Effector CD8-positive, alpha-beta T cell (primary cell): Measurements from ENCODE around the gene ATP6V0A1.
"Not testable (repeated sequence)": the region's sequence is repeated elsewhere in the genome, so short reads cannot be mapped to it uniquely, and the experiment has no call there.

Experiments
- DNase-seq: peaks from one replicate; lab custom pipeline; 2025; lab: John Stamatoyannopoulos, UW
- total RNA-seq, 4 experiments: gene quantifications; one replicate each; lab custom pipeline; 2026; lab: John Stamatoyannopoulos, UW

The ATP6V0A1 gene
- total RNA-seq, result 3.1 to 9.2 (median 5.4) reads per million in 4 experiments

DNA sequence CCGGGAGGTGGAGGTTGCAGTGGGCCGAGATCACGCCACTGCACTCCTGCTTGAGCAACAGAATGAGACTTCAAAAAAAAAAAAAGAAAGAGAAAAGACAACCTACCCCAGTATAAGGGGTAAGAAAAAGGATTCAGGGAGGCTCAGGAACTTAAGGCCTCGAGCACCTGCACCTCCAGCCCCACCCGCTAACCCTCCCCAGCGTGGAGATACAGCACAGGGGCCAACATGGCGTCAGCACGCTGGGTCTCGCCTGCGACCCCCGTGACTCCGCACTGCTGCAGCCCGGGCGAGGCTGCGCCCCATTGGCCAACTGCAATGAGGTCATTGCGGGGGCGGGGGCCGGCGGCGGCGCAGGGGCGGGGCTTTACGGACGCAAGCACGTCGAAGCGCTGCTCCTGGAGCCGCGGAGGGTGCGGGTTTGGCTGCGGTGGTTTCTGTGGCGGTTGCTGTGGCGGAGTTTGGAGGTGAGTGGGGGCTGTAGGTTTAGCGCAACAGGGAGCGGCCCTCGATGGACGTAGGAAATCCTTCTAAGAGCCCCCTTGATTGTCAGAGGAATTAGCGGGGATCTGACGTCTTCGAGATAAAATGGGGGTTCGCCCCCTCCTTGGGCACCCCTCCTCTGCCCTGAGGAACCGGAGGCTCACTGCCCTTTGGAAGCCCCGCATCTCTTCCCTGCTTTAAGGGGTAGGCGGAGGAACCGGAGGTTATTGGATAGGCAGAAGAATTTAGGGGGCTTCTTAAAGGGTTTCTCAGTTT is at the start of gene ATP6V0A1:
Gene ATP6V0A1 (plus strand): TSS at position 382 of the 759 bp plus-strand sequence. CDS start 2,017 bp downstream, outside the sequence.
- peak; percentile 81 for DNase-seq

DNA sequence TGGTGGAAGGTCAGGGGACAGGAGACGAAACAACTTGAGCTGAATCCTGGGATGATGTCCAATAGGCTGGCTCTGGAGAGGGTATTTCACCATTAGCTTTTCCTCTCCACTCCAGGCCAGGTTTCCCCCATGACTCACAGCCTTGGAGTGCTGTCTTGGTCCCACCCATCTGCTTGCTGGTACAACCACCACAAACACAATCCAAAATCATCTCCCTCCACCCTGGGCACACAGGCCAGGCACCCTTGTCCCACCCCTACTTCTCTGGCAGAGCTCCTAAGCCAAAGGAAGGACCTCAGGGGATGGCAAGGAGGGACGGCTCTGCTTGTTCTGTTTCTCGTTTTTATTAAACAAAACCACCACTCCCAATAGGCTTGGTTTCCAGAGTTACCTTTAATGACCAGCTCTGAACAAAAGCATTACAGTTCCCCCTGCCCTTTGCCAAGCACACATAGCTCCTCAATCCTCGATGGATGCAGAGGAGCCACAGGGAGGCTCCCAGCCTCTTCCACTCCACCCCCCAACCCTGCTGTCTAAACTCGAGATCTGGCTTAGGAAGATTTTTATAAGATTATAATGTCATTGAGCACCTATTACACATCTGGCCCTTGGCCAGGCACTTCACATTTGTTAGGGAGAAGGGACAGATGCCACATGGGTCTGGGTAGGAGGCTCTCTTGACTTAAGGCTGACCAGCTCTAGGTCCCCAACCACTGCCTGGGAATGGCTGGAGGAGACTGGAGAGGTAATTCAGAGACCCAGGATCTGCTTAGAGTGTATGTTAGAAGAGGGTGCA is 49.0 kb upstream of the ATP6V0A1 start:
- DNase-seq, result no peak

DNA sequence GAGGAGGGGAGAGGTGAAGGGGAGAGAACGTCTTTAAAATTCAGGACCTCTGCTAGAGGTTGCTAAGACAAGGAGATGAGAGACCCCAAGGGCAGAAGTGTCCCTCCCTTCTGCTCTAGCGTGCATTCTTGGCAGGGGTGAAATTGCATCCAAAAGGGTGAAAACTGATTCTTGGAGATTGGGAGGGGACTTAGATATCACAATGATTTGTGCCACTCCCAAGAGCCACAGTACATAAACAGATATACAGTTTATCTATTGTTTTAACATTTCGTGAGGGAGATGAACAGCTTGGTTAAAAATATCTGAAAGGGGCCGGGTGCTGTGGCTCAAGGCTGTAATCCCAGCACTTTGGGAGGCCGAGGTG is 48.4 kb upstream of the ATP6V0A1 start:
- DNase-seq, result no peak

DNA sequence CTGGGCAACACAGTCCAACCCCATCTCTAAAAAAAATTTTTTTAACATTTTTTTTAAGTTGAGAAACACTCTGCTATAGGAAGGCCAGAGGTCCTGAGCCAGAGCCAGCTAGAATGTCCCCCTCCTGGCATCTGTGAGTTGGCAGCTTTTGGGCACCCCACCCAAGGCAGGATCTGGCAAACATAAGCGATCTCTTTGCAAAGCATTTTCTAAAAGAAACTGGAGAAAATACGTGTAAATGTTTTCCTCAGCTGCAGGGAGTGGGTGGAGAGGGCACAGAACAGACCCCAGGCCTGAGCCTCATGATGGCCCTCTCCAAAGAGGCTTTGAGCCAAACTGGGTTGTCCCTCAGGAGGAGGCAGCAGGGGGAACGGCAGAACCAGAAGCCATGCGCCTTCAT is 47.3 kb upstream of the ATP6V0A1 start:
- DNase-seq, result no peak

DNA sequence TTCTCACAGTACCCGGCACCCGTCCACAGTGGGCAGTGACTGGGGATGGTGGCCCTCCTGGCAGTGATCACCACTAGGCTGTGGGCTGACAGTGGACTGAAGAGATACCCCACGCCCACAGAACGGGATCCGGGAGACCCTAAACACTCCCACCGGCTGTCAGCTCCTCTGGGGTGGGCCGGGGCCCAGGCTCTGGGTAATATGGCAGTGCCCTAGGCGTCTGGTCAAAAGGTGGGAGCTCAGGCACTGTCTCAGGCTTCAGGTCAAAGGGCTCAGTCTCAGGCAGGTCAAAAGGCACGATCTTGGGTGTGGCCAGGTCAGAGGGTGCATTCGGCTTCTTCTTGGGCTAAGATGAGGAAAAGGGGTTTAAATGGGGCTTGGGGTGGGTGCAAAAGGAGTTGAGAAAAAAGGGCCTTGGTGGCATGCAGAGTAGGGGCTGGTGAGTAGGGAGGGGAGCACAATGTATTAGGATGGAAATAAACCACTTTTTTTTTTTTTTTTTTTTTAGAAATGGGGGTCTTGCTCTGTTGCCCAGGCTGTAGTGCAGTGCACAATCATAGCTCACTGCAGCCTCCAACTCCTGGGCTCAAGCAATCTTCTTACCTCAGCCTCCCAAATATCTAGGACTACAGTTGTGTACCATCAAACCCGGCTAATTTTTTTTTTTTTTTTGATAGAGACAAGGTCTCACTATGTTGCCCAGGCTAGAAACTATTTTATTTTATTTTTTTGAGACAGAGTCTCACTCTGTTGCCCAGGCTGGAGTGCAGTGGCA is 46.6 kb upstream of the ATP6V0A1 start:
- no peak for DNase-seq

DNA sequence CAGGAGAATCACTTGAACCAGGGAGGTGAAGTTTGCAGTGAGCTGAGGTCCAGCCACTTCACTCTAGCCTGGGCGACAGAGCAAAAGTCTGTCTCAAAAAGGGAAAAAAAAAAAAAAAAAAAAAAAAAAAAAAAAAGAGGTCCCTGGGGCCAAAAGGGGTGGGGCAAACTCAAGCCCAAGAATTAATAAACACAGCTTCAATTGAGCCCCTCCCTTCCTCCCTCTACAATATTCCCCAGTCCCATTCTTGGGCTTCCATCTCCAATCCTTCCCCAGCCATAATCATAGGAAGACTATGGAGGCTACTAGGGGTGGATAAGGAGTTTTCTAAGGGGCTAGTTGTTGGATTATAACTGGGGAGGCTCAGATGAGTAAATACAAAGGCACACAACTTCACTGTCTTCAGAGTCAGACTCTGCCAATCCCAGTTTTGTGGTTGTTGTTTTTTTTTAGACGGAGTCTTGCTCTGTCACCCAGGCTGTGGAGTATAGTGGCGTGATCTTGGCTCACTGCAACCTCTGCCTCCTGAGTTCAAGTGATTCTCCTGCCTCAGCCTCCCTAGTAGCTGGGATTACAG is 45.1 kb upstream of the ATP6V0A1 start:
- no peak for DNase-seq

DNA sequence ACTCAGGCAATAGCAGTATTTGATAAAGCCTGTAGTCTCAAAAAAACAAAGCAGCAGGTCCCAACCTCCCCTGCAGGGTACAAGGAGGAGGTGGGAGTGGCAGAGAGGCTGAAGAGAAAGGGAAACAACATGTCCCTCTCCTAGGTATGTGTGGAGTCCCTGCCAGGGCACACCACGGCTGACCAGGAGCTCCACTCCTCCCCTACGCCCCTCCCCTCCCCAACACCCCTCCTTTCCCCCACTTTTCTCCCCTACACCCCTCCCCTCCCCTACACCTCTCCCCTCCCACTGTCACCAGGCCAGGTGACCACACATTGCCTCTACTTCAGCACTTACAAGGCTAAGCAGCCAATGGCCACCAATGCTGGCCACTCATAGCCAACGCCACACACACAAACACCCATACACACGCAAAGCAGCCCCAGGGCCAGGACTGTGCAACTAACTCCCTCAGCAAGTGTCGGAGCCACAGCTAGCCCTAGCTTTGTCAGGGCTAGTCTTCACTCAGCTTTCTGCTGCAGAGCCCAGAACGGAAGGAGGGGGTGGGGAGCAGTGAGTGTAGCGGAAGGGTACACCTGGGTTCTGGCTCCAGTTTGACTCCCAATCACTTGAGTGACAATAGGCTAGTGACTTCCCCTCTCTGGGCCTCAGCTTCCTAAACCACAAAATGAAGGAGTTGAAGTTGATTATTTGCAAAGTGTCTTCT is 43.8 kb upstream of the ATP6V0A1 start:
- no peak for DNase-seq

DNA sequence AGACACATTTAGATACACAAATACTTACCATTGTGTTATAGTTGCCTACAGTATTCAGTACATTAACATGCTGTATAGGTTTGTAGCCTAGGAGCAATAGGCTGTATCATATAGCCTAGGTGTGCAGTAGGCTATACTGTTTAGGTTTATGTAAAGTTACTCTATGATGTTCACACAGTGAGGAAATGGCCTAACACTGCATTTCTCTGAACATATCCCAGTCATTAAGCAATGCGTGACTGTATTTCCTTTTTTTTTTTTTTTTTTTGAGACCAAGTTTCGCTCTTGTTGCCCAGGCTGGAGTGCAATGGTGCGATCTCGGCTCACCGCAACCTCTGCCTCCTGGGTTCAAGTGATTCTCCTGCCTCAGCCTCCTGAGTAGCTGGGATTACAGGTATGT is 40.7 kb upstream of the ATP6V0A1 start:
- not testable (repeated sequence) for DNase-seq

DNA sequence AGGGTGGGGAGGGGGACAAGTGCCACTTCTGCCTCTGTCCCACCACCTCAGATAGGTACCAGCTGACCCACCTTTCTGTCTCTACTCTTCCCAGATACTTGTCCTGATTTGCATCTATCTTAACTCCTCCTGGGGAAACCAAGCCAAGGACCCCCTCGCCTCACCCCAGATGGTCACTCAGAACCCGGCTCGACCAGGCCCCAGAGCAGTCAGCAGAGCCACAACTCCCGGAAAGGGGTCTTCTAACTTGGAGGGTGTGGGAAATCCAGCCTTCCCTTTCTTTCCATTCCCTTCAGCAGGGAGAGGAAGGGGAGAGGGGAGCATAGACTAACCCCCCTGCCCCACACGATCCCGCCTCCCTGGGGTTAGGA is 37.6 kb upstream of the ATP6V0A1 start:
- DNase-seq, result no peak

DNA sequence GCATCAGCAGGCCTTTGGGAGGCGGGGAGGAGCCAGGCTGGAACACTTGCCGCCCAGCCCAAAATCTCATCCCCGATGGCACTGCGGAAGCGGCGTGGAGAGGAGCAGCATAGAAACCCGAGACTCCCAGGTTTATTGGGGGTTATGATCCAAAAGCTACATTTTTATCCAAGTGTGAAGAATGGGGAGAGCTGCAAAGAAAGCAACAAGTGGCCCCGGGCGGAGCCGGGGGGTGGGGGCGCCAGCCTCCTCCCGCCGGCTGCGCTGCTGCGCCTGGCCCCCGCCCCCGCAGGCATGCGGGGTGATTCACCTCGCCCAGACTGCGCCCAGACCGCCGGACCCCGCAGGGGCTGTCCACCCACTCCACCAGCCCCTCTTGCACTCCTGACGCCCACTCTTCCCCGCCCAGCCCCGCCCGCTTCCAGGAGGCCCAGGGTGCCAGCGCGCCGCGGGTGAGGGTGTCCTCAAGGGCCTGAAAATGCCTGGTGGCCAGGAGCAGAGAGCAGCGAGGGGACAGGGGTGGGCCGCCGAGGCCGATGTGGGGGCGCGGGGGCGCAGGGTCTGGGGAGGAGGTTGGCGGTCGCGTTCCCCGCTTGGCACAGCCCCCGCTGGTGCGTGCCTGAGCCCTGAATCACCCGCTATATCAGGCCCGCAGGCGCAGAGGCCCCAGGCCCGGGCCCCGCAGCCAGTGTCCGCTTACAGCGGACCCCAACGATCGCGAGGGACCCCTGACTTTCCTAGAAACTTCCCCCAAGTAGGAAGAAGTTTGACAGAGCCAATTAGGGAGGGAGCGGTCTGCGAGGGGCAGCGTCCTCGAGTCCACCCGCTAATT is 37.0 kb upstream of the ATP6V0A1 start:
- no peak for DNase-seq

DNA sequence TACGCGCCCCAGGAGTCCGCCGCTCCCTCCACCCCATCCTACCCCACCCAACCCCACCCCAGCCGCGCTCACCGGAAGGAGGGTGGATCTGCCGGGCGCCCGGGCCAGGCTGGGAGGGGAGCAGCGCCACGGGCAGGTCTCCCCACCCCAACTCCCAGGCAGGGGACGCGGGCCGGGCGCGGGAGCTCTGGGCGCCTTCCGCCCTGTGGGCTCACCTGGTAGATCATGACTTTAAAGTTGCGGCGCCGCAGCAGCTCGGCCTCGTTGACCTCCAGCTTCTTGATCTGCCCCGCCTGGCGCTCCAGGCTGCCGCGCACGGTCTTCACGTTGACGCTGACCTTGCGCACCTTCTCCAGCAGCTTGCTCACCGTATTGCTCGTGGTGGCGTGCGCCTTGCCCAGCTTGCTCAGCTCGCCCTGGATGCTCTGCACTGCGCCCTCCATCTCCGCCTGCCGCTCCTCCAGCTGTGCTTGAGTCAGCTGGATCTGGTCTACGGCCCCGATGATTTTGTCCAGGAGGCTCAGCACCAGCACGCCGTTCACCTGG is 36.2 kb upstream of the ATP6V0A1 start:
- DNase-seq, result no peak

DNA sequence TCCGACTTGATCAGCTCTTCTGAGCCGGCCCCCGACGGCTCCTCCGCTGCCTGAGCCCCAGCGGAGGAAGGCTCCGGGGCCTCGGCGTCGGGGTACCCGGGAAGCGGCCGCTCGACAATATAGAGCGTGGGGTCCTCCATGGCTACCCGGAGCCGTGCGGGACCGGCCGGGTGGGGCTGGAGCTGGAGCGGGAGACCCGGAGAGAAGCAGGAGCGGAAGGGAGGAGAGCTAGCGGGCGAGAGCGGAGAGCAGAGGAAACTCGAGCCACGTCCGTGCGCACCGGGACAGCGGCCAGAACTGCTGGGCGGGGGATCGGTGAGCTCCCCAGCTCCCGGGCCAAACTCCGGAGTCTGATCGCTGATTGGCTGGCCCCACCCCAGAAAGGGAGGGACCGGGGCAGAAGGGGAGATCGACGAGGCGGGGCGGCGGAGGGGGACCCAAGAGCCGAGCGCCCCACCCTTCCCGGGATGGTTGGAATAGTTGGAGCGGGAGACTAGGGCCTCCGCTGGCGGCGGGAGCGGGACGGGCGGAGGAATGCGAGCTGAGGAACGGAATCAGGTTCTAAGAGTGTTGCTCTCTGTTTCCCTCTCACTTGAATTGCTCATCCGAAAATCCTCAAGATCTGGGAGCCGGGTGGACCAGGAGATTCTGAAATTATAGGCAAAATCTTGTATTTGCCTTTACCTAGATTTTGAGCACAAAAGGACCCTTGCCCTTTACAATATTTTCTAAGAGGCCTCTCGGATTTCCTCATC is 35.5 kb upstream of the ATP6V0A1 start, which contains the start of gene CAVIN1:
Gene CAVIN1 (minus strand): TSS at position 299 of the 755 bp plus-strand sequence. CDS start 159 bp downstream, at position 140.
- no peak for DNase-seq

DNA sequence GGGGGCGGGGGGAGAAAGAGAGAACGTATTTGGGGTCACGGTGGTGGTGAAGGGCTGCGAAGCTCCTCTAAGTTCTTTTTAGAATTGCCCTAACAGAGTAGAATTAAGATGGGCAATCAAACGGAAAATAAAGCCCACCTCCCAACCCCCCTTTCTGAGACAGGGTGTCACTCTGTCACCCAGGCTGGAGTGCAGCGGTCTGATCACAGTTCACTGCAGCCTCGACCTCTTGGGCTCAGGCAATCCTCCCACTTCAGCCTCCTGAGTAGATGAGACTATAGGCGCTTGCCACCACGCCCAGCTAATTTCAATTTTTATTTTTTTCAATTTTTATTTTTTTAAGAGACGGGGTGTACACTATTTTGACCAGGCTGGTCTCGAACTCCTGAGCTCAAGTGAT is 34.9 kb upstream of the ATP6V0A1 start:
- DNase-seq, result no peak

DNA sequence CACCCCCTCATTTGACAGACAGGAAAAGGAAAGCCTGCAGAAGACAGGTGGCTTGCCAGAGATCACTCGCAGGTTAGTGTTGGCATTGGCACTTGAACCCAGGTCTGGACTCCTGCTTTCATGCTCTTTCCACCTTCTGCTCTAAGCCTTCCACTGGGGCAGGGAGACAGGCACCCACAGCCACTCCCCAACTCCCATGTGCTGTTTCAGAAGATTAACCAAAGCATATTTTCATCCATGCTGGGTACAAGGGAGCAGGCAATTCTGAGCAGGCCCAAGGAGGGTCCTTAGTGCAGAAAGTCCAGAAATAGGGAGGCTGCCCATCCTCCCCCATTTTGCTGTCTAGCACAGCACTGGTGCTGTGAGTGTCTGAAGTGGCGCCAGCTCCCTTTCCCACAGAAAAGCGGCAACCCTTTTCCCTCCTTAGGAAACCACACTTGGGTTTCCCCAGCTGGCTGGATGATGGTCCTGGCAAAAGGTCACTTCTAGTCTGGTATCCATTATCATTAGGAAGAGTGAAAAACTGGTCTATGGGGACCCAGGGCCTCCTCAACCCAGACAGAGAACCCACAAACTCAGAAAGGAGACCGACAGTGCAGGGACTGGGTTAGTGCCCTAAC is 33.6 kb upstream of the ATP6V0A1 start:
- no peak for DNase-seq

DNA sequence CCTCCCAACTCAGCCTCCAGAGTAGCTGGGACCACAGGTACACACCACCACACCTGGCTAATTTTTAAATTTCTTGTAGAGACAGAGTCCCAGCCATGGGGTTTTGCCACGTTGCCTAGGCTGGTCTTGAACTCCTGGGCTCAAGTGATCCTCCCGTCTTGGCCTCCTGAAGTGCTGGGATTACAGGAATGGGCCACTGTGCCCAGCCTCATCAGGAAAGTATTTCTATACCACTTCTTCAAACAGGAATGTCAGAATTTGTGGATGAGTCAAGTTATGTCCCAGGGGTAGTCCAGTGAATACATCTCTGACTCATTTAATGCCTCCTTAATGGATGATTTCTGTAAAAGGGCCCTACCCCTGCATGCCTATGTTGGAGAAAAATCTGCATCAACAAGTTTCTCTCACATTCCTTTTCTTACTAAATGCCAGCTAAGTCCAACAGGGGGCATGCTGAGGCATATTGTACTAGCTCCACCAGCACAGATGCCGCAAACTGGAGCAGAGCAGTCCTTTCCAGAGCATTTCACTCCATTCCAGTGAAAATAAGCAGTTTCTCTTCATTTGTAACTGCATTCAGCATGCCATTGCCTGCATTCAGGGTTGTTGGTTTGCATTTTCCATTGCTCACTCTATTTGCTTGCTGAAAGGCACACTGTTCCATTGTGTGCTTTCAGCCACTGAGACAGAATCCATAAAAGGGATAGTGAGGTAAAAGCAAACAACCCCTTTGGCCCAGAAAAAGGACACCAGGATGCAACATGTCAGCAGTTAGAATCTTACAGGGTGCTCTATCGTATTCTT is 30.3 kb upstream of the ATP6V0A1 start:
- DNase-seq, result peak; percentile 14

DNA sequence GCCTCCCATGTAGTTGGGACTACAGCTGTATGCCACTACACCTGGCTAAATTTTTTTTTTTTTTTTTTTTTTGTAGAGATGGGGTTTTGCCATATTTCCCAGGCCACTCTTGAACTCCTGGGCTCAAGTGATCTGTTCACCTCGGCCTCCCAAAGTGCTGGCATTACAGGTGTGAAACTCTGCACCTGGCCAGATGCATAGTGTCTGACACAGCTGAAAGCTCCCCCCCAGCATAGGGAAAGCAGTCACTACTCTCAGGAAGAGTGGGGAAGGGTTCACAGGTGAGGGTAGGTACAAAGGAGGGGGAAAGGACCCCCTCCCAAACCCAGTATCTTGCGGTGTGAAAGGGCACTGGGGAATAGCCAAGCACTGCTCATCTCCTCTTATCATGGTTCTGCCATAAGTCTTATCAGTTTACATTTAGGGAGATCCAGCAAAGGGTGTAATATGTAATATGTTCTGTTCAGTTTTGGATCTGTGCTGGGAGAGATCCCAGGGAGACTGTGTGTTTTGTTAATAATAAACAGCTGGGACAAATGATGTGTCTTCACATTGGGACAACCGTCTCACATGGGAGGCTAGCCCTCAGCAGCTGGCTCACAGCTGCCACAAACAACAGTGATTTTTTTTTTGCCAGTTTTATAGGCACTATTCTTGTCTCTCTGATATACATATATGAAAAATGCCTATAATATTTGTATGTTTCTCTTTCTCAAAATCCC is 28.8 kb upstream of the ATP6V0A1 start:
- DNase-seq, result no peak

DNA sequence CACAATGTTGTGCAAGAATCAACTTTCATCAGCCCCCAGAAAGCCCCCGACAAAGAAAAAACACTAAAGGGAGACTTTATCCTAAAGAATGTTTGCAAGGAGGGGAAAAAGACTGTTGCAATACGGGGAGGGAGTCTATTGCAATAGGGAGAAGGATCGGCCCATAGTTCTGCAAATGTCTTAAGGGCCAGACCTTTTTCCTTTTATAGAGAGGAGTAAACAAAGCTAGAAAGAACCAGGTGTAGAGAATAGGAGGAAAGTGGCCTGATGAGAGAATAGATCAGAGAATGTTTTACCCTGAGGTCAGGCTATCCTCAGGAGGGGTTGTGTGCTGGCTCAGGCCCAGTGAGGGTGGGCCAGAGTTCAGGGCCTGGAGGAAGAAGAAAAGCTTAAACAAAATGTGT is 26.9 kb upstream of the ATP6V0A1 start:
- no peak for DNase-seq
